Uterus (tissue), 4 donors: Measurements from ENCODE around the gene CMTM7. TPM values are rescaled to one million over a fixed set of nuclear protein-coding genes. Genes with fewer than 3 reads are reported as not detected.

Experiments used
- DNase-seq, 2 donors: peaks; one replicate each; pipeline ENCODE4 v3.0.0-alpha.2; 2019 to 2020
- H3K27ac ChIP-seq, 2 donors: fragments of 200-600 bp; sonication (generic); 1 replicate in 1 of 2; 2 replicates in 1 of 2; pipeline ENCODE4 v1.5.1; 2016 to 2018
- H3K27me3 ChIP-seq, 2 donors: fragments of 200-600 bp; sonication (generic); one replicate each; pipeline ENCODE4 v1.5.1; 2018 to 2019; ENCODE audit warnings: control low read depth in 1 of 2
- H3K36me3 ChIP-seq, 2 donors: fragments of 200-600 bp; sonication (generic); one replicate each; pipeline ENCODE4 v1.5.1; 2019; ENCODE audit warnings: control low read depth in 1 of 2
- H3K4me1 ChIP-seq, 2 donors: fragments of 200-600 bp; sonication (generic); one replicate each; pipeline ENCODE4 v1.5.1; 2018 to 2019; ENCODE audit warnings: control low read depth in 1 of 2
- H3K4me3 ChIP-seq, 2 donors: fragments of 200-600 bp; sonication (generic); 1 replicate in 1 of 2; 2 replicates in 1 of 2; pipeline ENCODE4 v1.5.1; 2018 to 2019; ENCODE audit warnings: mild to moderate bottlenecking in 1 of 2
- H3K9me3 ChIP-seq, 2 donors: fragments of 200-600 bp; sonication (generic); one replicate each; pipeline ENCODE4 v1.5.1; 2019; ENCODE audit warnings: control low read depth in 1 of 2
- POLR2A ChIP-seq, 2 donors: fragments of 450-650 bp; IDR thresholded peaks; one replicate each; pipeline ENCODE4 v1.6.1; 2016; ENCODE audit warnings: antibody characterized with exemption in 2 of 2, mild to moderate bottlenecking in 1 of 2, moderate library complexity in 1 of 2
- intact Hi-C: fragments of 100-400 bp; cut with DNase I; formaldehyde crosslinking; loops from one replicate; pipeline ENCODE4 v1.15.1; 2023; ENCODE audit warnings: low total_unique reads
- total RNA-seq, 4 donors: library from RNA; depleted of rRNA in 3 of 4; stranded (reverse); fragments of >200 nt in 3 of 4; gene quantifications; one replicate each; pipeline versions ENCODE4 v1.1.0 to v1.2.4, GENCODE V29; 2014 to 2023
- TF ChIP-seq, protein P1 (sequence below), 4 experiments: fragments of 200-600 bp in 2 of 4; fragments of 450-650 bp in 2 of 4; sonication (generic) in 2 of 4; IDR thresholded peaks; one replicate each; pipeline ENCODE4 v1.5.1; 2016 to 2019; ENCODE audit warnings: antibody characterized with exemption in 4 of 4, mild to moderate bottlenecking in 2 of 4, moderate library complexity in 1 of 4
- donor health status: DM: yes; HTN: yes; CAD: no.

Gene CMTM7
- total RNA-seq, 4 donors from 2014 or later: 0.26 to 25.2 (median 13.3) TPM

DNA sequence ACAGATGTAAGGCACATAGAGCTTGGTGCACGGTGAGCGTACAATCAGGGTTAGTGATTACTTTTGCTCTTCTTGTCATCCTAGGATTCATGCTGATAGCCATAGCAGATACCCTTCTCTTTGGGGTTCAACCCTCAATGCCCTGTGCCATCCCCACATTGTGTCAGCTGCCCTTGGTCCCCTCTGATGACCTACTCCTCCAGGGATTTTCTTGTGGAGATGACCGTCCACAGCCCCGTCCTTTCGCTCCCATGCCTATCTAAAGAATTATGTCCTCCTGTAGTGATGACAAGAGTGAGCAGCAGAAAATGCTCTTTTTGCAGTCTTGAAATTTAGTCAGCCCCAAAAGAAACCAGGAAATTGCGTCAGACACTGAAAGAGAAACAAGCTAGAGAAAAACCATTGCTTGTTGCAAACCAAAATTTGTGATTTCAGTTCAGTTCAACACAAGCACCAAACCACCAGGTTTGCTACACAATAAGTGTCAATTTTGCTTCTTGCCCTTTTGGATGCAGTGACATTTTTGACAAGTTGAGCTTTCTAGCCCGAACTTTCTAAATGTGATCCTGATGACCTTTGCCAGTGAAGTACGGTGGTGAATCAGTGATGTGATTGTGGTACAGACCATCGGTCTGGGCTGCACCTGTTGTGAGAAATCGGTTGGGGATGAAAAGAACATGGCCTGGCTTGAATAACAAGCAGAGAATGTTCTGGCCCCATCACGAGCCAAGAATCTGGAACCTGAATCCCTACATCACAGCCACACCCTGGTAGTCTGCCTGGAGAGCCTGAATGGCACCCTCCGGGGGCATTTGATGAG is 41.3 kb downstream of the CMTM7 start:
- DNase-seq: no peak
- TF ChIP-seq, protein P1, sequence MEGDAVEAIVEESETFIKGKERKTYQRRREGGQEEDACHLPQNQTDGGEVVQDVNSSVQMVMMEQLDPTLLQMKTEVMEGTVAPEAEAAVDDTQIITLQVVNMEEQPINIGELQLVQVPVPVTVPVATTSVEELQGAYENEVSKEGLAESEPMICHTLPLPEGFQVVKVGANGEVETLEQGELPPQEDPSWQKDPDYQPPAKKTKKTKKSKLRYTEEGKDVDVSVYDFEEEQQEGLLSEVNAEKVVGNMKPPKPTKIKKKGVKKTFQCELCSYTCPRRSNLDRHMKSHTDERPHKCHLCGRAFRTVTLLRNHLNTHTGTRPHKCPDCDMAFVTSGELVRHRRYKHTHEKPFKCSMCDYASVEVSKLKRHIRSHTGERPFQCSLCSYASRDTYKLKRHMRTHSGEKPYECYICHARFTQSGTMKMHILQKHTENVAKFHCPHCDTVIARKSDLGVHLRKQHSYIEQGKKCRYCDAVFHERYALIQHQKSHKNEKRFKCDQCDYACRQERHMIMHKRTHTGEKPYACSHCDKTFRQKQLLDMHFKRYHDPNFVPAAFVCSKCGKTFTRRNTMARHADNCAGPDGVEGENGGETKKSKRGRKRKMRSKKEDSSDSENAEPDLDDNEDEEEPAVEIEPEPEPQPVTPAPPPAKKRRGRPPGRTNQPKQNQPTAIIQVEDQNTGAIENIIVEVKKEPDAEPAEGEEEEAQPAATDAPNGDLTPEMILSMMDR (IDR thresholded peaks at IDR 0.05): no peak
- no peak for TF ChIP-seq POLR2A (IDR thresholded peaks at IDR 0.05)
- intact Hi-C loops: no loop called here
- H3K36me3 ChIP-seq: no peaks in the 10 kb centered on the region
- H3K9me3 ChIP-seq: no peaks in the 10 kb centered on the region
- no peak overlapping the region for H3K4me3 ChIP-seq
- H3K27ac ChIP-seq: no peak overlapping the region
- no peaks in the 10 kb centered on the region for H3K27me3 ChIP-seq
- H3K4me1 ChIP-seq: no peaks in the 10 kb centered on the region

DNA sequence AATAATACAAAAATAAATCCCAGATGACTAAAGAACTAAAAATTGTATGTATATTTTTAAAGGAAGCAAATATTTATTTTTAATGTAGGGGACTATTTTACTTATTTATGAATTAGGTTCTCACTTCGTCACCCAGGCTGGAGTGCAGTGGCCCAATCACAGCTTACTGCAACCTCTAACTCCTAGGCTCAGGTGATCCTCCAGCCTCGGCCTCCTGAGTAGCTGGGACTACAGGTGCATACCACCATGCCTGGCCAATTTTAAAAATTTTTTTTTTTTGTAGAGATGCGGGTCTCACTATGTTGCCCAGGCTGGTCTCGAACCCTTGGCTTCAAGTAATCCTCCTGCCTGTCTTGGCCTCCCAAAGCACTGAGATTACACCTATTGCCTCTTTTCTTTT is 42.6 kb downstream of the CMTM7 start:
- H3K36me3 ChIP-seq: no peaks in the 10 kb centered on the region
- no peak overlapping the region for H3K4me3 ChIP-seq
- TF ChIP-seq, protein P1 (IDR thresholded peaks at IDR 0.05): no peak
- no peak for TF ChIP-seq POLR2A (IDR thresholded peaks at IDR 0.05)
- no peaks in the 10 kb centered on the region for H3K27me3 ChIP-seq
- no peak for DNase-seq
- H3K9me3 ChIP-seq: no peaks in the 10 kb centered on the region
- no peak overlapping the region for H3K27ac ChIP-seq
- no peaks in the 10 kb centered on the region for H3K4me1 ChIP-seq
- intact Hi-C loops: no loop called here

DNA sequence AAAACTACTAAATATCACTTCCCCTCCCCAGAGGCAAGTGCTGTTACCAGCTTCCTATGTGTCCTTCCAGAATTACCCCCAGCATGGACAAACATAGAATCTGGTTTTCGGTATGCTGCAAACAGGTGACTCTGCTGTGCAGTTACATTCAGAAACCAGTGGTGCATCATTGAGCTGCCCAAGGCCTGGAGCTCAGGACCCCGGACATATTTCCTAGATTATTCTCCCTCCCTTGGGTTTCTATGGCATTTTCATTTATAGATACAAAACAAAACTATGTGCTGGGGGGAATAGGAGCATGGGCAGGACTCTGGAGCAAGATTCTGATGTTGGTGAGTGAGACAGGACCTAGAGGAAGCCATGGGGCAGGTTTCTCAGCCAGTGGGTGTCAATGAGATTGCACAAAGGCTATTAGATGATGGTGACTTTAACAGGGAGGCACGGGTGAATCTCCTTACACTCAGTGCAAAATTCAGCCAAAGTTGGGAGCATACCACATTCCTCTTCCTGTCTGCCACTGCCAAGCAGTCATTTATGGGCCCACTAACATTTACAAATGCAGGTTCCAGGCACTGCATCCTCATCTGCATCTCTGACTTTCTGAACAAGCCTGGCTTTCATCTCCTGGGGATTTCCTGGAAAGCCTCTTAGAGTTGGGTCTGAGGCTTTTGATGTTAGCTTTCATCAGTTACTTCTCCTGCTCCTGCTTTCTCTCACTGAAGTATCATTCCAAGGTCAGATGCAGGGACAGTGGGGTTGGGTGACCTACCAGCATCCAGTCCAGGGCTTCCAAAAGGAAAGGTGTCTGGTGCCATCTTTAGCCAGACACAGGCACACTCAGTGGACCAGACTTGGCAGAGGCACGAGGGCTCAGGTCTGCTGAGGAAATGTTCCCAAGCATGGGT is 44.5 kb downstream of the CMTM7 start:
- DNase-seq: no peak
- H3K4me1 ChIP-seq: no peaks in the 10 kb centered on the region
- no peaks in the 10 kb centered on the region for H3K36me3 ChIP-seq
- H3K27me3 ChIP-seq: no peaks in the 10 kb centered on the region
- intact Hi-C loops: no loop called here
- H3K27ac ChIP-seq: no peak overlapping the region
- no peak overlapping the region for H3K4me3 ChIP-seq
- no peaks in the 10 kb centered on the region for H3K9me3 ChIP-seq
- TF ChIP-seq POLR2A (IDR thresholded peaks at IDR 0.05): no peak
- TF ChIP-seq, protein P1 (IDR thresholded peaks at IDR 0.05): no peak

DNA sequence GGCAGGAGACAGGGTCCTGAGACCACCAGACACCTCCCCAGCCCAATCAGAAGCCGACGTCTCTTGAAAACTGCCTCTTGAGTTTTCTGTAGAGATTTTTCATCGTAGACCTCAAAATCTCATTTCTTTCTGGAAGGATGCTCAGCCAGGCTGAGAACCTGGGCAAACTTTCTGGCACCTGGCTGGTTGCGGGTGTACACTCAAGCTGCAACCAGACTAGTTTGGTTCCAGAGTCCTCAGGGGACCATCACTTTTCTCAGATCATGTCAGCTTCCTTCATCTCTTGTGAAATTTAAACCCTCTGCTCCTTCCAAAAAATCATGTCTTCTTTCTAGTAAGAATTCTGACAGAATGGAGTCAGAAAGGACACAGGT is 45.1 kb downstream of the CMTM7 start:
- intact Hi-C loops: no loop called here
- Histone ChIP-seq H3K27me3 (no peaks in the 10 kb centered on the region), H3K9me3 (no peaks in the 10 kb centered on the region), H3K36me3 (no peaks in the 10 kb centered on the region), H3K27ac (no peak overlapping the region), H3K4me3 (no peak overlapping the region), H3K4me1 (no peaks in the 10 kb centered on the region)
- DNase-seq: no peak
- TF ChIP-seq POLR2A (IDR thresholded peaks at IDR 0.05): no peak
- TF ChIP-seq, protein P1 (IDR thresholded peaks at IDR 0.05): no peak

DNA sequence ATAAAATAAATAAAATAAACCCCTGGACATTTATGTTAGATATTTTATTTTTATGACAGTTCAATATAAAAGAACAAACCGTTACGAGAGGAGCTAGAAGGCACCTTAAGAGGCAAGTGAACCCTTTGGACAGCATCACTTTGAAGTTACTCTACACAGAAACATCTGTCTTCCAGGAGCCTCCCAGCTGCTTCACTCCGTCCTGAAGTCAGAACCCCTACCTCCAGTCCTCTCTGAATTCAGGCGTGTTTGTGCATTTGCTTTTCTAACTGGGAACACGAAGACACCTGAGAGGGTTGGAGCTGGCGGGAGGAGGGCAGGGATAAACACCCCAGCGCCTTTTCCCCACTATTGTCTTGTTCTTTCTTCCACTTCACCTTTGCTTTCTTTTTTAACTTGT is 46.2 kb downstream of the CMTM7 start:
- Histone ChIP-seq H3K4me3 (no peak overlapping the region), H3K9me3 (no peaks in the 10 kb centered on the region), H3K27me3 (no peaks in the 10 kb centered on the region), H3K27ac (no peak overlapping the region), H3K36me3 (no peaks in the 10 kb centered on the region), H3K4me1 (no peaks in the 10 kb centered on the region)
- no peak for TF ChIP-seq POLR2A (IDR thresholded peaks at IDR 0.05)
- TF ChIP-seq, protein P1 (IDR thresholded peaks at IDR 0.05): no peak
- intact Hi-C loops: no loop called here
- DNase-seq: no peak
